Left renal pelvis (tissue), 4 donors: ENCODE measurements around the gene BTD. TPM values are rescaled to one million over a fixed set of nuclear protein-coding genes. Genes with fewer than 3 reads are reported as not detected.

Experiments
- DNase-seq, 4 donors: peaks; one replicate each; pipeline ENCODE4 v3.0.0-alpha.2; 2013; ENCODE audit warnings: low read depth in 4 of 4, low spot score in 3 of 4
- polyA plus RNA-seq, 4 donors: library from polyadenylated mRNA; unstranded; fragments of 120-200 nt; gene quantifications; one replicate each; pipeline ENCODE4 v1.2.1, GENCODE V29; 2013; ENCODE audit not compliant: insufficient read length in 4 of 4

BTD gene, protein sequence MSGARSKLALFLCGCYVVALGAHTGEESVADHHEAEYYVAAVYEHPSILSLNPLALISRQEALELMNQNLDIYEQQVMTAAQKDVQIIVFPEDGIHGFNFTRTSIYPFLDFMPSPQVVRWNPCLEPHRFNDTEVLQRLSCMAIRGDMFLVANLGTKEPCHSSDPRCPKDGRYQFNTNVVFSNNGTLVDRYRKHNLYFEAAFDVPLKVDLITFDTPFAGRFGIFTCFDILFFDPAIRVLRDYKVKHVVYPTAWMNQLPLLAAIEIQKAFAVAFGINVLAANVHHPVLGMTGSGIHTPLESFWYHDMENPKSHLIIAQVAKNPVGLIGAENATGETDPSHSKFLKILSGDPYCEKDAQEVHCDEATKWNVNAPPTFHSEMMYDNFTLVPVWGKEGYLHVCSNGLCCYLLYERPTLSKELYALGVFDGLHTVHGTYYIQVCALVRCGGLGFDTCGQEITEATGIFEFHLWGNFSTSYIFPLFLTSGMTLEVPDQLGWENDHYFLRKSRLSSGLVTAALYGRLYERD
- polyA plus RNA-seq = 10 to 100 TPM; 15.0 to 22.4 (median 20.7) TPM

DNA sequence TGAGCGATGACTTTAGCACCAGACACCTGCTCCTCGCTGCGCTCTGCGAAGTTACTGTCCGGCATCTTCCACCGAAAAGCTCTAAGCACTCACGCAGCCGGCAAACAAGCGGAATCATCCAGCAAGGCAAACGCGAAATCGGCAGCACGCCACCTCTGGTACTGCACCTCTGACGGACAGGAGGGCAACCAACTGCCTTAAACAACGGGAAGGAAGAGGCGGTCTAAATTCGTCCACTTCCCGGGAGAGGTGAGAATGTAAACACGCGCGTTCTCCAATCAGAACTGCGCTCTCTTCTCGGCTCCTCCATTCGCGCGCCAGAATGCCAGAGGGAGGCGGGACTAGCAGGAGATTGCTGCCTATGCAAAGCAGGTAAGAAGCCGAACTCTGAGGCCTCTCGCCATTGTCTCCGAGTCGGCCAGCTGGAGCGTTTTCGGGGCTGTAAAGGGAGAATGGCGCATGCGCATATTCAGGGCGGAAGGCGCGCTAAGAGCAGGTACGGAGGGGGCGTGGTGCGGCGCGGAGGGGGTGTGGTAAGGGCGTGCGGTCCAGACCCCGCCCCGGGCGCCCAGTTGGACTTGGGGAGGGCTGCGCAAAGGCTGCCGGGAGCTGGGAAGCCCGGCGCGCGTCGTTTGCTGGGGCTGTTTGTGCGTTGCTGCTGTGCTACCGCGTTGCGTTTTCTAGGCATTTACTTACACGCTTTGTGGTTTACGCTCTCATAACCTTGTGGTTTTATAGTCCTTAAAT is at the start of gene BTD, which contains the start of gene HACL1:
BTD (plus strand) TSS at position 347 of the 747 bp plus-strand sequence. CDS start 33,695 bp downstream, outside the sequence.
HACL1 (minus strand) TSS at position 171 of the 747 bp plus-strand sequence; CDS start at position 65, 106 bp downstream.
- DNase-seq = peak; percentile 98 to 99 (median 99)

DNA sequence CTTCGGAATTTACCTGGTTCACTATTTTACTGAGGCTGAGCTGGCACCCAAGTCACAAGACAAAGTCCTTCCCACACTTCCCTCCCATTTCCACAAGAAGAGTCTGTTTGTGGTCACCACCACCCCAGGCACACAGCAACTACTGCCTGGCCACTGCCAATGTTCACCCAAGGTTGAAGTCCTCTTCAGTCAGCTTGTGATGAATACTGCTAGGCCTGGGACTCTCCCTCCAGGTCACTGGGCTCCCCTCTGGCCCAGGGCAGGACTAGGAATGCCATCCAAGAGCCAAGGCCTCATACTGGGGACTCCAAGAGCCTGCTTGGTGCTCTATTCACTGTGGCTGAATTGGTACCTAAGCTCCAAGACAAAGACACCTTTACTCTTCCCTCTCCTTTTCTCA is 49.6 kb upstream of the BTD start:
- DNase-seq = no peak

DNA sequence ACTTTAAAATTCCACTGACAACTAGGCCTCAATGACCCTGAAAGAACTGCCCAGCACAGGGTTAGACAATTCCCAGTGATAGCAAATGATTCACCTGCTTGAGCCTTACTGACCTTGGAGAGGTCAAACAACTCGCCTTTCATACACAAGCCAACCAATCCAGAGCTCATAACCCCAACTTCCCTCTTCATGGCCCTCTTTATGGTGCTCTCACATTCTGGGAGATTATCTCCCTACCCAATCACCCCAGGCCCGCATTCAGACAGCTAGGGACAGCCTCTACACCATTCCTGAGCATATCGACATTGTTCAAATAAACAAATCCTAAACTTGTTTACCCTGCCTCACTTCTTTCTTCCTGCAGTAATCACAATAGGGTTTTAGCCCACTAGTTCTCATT is 47.8 kb upstream of the BTD start:
- no peak for DNase-seq

DNA sequence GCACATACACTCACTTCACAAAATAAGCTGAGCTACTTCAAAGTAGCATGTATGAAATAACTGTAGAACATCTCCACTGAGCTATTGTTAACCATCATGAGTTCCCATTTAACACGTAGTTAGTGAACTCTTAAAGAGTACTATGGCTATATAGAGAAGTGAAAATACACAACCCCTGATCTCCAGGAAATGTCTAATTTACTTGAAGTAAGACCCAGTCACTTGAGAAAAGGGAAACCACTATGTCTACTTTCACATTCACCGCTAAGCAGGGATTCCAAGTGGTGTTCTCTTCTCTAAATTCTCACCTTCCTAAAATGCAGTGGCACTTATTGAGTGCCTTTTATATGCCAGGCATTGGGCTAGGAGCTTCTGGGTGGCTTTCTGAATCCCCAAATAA is 45.0 kb upstream of the BTD start:
- DNase-seq = no peak

DNA sequence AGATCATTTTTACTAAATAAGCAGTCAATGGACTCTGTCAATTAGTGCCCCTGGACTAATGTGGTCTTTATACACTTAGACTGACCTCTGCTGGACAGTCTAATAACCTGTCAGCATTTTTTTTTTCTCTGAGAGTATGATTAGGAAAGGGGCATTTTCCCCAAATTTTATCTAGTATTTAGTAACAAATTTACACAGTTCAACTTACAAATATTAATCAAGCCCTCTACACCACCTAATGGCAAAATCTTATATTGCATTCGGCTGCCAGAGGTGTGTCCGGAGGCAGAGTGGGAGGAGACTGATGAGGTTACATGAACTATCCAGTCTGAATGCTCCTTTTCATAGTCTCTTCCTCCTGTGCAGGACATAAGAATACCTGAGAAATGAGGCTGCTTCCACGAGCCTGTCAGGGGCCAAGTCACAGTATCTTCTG is 44.0 kb upstream of the BTD start:
- DNase-seq = peak; percentile 16 to 40 (median 26)

DNA sequence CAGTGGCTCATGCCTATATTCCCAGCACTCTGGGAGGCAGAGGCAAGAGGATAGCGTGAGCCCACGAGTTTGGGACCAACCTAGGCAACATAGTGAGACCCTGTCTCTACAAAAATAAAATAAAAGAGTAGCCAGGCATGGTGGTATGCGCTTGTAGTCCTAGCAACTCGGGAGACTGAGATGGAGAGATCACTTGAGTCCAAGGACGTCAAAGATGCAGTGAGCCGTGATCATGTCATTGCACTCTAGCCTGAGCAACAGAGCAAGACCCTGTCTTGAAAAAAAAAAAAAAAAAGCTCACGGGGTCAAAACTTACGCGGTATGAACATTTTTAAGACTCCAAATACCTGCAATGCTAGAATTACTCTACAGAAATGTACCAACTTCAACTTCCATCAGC is 43.0 kb upstream of the BTD start:
- no peak for DNase-seq

DNA sequence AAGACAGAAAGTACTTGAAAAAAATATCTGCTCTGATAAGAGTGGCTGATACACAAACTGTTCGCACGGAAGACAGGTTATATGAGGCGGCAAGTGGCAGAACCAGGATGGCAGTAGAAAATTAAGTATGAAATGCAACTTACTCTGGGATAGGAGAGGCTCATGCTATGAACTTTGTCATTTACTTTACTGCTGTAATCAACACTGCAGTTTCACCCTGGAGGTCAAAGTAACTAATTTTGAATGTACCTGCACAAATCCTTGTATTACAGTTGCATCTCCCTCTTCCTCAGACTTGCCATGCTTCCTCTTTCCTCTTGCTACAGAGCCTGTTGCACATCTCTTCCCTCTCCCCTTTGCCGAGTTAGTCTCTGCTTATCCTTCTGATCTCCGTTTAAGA is 39.0 kb upstream of the BTD start:
- DNase-seq = no peak

DNA sequence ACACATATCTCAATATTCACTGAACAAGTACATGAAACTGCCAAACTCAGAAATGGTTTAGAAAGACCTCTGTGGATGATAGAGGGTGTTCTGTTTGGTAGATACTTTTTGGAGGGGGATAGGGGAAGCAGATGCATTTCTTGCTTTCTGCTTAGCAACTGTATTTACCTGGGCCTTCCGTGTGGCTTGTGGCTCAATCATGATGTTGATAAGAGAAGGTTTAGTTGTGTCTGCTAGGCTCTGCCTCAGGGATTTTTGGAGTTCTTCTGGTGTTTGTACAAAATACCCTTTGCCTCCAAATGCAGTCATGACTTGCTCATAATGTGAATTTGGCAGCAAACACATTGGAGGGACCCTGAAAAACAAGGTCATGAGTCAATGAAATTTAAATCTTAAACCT is 38.4 kb upstream of the BTD start:
- no peak for DNase-seq

DNA sequence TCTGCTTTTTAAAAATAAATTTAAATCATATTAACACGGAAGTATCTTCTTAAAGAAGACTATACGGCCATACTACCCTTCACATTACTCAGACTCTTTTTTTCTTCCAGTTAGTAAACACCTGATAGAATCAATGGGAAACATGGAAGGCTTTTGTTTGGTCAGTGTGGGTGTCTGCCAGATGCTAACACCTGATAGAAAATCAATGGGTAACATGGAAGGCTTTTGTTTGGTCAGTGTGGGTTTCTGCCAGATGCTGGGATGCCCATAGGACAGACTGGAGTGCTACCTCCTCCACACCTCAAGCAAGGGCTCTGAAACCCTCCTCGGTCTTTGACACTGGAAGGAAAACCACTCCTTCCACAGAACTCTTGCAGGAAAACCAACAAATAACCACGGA is 29.4 kb upstream of the BTD start:
- no peak for DNase-seq

DNA sequence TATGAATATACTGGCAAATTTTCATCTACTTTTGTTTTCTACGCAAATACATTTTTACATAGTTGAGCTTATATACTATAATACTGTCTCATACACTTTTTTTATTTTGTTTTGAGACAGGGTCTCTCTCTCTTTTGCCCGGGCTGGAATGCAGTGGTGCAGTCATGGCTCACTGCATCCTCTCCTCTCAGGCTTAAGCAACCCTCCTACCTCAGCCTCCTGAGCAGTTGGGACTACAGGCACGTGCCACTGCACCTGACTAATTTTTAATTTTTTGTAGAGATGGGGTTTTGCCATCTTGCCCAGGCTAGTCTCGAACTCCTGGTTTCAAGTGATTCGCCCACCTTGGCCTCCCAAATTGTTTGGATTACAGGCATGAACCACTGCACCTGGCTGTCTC is 26.1 kb upstream of the BTD start:
- DNase-seq = peak in 1 of 4 donors; percentile 6

DNA sequence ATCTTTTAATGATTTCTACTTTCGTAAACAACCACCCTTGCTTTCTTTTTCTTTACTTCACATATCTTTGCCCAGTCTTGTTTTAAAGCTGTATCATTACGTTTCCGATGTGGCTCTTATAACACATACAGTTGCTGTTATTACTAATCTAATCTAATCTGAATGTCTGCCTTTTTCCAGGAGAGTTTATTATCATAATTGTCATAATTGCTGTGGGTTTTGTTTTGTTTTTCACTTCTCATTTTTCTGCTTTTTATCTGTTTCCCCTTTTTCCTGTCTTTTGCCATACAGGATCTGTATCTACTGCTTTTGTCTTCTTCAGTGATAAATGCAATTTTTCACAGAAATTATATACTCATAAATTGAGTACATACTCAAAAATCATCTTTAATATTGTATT is 25.1 kb upstream of the BTD start:
- DNase-seq = no peak

DNA sequence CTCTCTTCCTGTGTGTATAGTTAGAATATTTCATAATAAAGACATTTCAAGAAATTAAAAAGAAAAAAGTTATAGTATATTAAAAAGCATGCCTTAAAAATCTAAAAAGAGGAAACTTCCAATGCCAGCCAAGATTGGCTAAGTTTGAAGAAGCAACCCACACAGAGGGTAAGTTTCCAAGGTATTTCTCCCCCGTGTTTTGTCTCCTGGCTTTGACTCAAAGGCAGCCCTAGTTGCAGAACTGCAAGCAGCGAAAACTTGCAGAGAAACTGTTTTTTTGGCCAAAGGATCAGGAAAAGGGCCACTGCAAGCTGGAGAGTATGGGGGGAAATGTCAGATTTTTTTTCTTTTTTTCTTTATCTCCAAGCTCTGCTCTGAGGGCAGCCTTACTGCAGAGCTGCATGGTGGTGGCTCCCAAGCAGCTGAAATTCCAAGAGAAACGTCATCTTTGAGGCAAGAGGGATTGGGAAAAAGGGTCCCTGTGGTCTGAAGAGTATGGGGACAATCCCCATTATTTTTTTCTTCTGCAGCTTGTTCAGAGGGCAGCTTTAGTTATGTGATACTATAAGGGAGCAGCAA is 23.2 kb upstream of the BTD start:
- no peak for DNase-seq

DNA sequence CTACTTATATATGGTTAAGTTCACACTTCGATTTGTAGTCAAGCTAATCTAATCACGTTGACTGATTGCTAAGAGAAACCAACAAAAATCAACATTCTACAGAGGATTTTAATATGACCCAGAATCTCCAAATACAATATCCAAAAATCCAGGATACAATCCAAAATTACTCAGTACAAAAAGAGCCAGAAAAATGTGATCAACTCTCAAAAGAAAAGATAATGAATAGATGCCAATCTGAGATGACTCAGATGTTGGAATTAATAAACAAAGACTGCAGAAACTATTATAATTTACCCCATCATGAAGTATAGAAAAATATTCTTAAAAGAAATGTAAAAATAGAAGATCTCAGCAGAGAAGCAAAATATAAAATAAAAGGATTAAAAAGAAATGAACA is 22.5 kb upstream of the BTD start:
- no peak for DNase-seq

DNA sequence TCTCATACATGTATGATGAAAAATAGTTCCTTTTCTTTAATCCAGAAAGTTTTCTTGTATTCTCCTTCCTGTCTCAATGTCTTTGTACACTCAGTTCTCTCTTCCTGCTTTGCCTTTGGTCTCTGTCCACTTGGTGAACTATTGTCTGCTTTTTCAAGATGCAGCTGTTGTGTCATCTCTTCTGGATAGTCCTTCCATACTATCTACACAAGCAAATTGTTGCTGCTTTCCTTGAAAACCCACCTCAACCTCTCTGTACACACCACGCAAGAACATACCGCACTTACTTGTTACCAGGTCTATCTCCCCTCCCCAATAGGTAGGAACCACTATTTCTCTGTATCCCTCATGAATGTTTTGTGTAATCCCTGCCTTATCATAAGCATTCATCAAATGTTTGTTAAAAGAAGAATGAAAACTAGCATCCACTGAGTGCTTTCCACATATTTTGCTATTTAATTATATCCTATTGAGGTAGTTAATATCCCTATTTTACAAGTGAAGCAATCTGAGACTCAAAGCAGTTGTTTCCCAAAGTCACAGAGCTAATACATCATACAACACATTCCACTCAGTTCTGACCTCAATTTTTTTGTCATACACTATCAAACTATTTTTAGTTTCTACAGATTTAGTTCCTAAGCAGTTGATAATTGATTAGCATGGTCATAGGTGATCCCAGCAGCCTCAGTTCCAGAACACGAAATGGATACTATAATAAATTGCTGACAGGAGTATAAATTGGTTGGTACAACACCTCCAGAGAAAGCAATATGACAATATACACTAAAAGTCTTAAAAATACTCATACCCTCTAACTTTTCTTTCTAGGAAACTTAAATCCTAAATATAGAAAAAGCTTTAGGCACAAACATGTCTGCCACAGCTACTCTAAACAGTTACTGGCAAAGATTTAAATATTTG is 19.8 kb upstream of the BTD start:
- DNase-seq = no peak

DNA sequence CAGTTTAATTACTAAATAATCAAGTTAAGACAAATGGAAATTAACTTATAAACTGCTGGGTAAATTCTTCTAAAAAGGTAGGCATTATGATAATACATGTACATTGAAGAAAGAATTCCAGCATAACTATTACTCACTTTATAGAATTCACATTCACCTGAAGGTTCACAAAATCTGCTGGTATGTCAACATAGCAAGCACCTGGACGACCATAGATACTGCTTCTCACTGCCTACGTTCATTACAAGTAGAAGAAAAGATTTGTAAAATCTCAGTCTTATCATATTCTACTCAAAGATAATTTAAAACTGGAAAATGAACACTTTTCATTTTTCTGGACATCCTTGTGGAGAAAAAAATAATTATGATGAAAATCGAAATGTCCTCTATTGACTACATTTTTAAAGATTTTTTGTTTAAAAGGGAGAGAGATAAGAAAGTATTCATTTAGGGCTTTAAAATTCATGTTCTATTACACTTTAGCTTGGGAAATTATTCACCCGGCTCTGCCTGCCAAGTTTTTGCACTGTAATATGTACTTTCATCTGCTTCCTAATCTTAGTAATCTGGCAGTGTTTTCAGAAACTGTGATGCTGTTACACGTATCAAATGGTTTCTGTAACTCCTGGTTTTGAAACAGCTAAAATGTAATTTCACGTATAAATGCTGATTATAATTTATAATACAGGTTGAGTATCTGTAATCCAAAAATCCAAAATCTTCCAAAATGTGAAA is 16.3 kb upstream of the BTD start:
- no peak for DNase-seq

DNA sequence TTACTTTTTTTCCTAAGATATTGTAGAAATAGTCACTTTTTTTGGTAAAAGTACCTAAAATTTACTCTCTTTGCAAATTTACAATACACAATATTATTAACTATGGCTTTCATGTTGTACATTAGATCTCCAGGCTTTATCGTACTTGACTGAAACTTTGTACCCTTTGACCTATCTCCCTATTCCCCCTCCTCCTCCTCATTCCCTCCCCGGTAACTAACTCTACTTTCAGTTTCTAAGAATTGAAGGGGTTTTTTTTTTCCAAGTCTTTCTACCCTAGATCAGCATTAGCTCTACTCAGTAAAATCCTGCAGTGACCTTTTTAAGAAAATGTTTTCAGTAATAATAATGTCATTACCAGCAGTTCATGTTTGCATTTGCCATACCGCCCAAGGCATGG is 10.3 kb upstream of the BTD start:
- DNase-seq = no peak

DNA sequence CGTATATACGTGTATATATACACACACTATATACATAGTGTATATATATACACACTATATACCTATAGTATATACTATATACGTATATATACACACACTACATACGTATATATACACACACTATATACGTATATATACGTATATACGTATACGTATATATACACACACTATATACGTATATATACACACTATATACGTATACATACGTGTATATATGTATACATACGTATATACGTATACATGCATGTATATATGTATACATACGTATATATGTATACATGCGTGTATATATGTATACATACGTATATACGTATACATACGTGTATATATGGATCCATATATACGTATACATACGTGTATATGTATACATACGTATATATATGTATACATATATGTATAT is 9.6 kb upstream of the BTD start:
- no peak for DNase-seq

DNA sequence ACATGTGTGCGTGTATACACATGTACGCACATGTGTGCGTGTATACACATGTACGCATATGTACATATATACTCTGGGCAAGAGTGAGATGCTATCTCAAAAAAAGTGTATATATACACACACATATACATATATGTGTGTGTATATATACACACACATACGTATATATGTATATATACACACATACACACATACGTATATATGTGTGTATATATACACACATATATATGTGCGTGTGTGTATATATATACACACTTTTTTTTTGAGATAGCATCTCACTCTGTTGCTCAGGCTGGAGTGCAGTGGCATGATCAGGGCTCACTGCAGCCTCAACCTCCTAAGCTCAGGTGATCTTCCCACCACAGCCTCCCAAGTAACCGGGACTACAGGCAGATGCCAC is 8.6 kb upstream of the BTD start:
- DNase-seq = no peak

DNA sequence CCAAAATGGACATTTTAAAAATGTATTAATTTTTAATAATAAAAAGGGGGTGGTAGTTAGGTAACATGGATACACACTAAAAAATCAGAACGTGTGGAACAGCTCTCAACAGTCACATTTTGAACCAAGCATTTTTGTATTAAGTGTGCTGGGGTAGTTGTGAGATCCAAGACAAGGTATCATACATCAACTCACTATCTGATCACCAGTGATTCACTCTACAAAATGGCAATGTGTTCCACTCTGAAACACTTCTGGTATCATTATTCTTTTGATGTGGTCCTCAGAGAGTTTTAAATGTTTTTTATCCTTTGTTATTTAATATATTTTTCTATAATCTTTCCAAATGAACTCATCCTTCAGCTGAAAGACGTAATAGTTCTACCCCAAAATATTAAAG is 5.6 kb upstream of the BTD start:
- no peak for DNase-seq

DNA sequence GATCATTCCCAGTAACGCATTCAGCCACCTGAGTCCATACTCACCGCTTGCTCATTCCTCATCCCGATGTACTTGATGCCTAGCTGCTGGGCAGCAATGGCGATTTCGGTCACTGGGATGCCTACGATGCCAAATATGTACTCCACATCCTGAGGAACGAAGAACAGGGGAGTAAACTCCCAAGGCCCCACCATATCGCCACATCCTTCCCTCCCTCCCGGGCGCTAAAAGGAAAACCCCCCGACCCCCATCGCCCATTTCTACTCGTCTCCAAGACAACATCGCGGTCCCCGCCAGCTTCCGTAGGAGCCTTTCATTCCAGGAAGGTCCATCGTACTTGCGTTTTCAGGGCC is 523 bp upstream of the BTD start:
- DNase-seq = no peak
